Activated gamma-delta T cell treated with Interleukin-2 at 50 U/mL for 16 hours (primary cell): ENCODE measurements around the gene CCDC85B.
A peak's percentile ranks its signal among the peaks of the same experiment; 100 is the strongest.
"Not testable (repeated sequence)": the region's sequence is repeated elsewhere in the genome, so short reads cannot be mapped to it uniquely, and the experiment has no call there.

Source experiments
- DNase-seq: peaks from one replicate; pipeline ENCODE4 v3.0.0-alpha.2; 2020

Gene CCDC85B

DNA sequence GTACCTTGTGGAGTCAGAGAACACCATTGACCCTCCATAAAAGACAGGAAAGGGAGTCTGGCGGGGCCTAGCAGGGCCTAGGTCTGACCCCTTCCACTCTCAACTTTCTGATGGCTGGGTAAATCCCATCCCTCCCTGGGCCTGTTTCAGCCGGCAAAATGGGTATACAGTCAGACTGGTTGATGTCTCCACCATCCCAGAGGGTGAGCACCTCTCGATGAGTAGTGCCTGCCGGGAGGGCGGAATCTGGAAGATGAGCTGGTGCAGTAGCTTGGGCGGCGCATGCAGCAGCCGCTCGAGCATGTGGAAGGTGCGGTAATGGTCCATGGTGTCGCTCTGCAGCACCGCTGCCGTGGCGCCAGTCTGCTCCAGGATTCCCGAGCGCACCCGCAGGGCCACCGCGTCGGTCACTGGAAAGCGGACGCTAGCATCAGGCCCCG lies 2.7 kb upstream of the CCDC85B start:
- DNase-seq, result no peak

GRCh38 chr11:65888163-65888814 lies 2.2 kb upstream of the CCDC85B start, which contains the start of gene FIBP:
TSS of gene FIBP (minus strand) at chr11:65888471. CDS start at chr11:65888418, 53 bp downstream.
- DNase-seq, result peak; percentile 96

- no peak for DNase-seq
Observed at GRCh38 chr11:65891219-65892136, 1.0 kb downstream of the CCDC85B start.

DNA sequence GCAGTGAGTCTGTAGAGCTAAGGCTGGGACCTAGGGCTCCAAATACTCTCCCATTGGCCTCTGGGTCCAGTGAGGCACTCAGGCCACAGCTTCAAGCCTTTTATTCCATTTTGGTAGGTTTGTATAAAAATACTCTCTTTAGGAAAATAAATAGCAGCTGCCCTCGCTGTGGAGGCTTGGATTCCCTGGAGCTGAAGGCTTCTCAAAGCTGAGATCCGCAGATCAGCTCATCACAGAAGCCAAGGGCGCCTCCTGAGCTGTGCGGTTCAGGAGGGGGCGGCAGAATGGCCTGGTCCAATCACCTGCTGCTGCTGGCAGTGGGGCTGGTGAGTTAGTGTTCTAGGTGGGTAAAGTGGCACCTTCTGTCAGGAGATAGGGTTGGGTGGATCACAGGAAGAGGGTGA lies 1.7 kb downstream of the CCDC85B start:
- not testable (repeated sequence) for DNase-seq

DNA sequence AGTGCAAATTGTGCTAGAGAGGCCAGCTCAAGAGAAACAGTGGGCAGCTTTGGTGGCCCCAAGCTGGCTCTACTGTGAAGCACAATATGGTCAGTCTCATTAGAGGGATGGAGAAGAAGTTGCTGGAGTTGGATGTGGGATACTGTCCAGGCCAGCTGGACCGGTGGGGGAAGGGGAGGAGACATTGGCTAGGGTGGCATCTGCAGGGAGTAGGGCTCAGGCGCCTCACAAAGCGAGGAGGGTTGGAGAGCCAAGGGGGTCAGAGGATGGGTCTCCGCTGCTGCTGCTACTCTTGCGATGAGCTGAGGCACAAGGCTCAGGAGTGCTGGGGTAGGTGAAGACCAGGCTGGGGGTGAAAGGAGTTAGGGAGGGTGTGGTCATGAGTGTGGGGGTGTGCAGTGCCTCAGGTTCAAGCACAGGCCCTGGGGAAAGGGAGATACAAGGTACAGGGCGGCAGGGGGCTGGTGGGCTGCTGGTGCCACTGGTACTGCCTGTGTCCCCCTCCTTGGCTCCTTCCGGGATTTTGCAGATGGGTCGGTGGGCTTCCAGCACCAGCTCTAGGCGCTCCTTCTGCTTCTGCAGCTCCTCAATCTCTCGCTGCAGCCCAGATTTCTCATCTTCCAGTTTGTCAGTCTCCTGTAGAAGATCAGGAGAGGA lies 2.3 kb downstream of the CCDC85B start:
- no peak for DNase-seq

DNA sequence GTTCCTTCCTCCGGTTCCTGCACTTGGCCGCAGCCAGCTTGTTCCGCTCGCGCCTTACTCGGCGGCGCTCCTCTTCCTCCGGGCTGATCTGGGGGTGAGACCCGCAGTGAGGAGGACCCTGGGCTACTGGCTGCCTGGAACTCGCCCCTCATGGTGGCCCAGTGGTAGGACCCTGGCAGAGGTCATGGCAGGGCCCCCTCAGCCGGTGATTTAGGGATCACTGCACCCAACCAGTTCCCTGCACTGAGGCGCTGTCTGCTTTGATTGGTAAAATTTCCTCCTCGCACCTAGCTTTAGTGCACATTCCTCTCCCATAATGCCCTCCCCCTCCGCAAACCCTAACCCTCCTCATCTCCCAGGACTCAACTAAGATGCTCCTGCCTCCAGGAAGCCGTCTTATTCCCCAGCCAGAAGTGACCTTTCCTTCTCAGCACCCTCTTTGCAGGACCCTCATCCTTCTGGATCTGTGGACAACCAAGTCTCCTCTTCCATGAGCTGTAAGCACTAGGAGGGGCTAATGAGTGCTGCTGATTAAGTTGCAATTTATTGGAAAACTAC lies 3.6 kb downstream of the CCDC85B start:
- peak; percentile 43 for DNase-seq

GRCh38 chr11:65895482-65895981 lies 5.1 kb downstream of the CCDC85B start:
- DNase-seq, result no peak

DNA sequence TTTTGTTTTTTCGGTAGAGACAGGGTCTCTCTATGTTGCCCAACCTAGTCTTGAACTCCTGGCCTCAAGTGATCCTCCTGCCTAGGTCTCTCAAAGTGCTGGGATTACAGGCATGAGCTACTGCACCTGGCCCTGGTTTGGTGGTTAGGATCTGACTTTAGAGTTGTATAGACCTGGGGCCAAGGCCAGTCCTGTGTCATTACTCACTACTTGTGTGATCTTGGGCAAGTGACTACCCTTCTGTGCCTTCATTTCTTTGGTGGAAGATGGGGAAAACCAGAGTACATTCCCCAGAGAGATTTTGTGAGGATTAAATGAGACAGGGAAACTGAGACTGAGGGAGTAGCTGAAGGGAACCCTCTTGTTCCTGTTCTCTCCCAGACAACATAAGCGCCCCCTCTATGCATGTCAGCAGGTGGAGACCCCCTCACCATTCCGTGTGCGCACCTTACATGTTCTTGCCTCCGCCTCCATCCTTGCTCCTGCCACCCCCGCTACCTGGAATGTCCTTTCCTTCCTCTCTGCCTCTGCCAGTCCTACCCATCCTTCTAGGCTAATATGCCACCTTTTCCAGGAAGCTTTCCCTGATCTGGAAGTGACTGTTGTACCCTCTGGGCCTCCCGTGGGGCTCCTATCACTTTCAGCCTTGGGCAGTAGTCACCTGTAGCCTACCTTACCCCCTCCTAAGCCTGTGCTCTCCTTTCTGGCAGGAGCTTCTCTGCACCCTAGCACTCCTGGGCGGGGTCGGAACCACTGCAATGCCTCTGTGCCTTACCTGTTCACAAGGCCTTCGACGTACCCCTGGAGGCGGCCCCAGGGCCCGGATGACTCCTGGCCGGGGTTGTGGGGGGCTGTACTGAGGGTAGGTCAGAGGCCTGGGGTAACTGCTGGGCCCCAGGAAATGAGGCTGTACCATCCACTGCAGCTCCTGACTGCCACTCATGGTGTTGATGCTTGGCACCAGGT lies 5.8 kb downstream of the CCDC85B start:
- no peak for DNase-seq

DNA sequence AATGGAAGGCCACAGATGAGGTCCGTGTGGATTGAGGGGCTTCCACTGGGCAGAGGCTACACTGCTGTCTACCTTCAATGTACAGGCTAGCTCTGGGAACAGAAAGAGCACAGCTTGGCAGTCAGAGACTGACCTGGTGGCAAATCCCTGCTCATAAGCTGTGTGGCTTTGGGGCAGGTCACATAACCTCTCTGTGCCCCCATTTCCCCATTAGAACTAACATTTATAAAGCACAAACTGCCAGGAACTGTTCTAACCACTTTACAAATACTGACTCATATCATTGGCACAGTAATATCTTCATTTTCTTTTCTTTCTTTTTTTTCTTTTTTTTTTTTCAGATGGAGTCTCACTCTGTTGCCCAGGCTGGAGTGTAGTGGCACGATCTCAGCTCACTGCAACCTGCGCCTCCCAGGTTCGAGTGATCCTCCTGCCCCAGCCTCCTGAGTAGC lies 6.6 kb downstream of the CCDC85B start:
- no peak for DNase-seq

DNA sequence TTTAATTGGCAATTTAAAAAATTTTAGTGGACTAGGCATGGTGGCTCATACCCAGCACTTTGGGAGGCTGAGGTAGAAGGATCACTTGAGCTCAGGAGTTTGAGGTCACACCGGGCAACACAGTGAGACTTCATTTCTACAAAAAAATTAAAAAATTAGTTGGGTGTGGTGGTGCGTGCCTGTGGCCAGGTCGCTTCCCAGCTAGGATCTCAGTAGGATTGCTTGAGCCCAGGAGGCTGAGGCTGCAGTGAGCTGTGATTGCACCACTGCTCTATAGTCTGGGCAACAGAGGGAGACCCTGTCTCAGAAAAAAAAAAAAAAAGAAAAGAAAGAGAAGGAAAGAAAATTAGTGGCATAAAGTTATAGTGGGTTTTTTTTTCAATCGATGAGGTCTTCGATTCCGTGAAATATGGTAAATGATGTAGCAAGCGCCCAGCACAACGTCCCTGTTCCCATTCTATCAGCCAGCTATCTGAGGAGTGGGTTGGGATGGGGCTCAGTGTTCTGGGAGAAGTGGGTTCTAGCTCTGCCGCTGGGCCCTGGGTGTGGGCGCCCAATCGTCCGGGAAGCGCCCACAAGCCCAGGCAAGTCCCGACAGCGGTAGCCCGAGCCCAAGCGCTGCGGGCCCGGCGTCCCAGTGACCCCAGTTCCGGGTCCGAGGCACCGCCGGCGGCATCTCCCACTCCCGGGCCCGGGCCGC lies 8.3 kb downstream of the CCDC85B start:
- no peak for DNase-seq

- DNase-seq, result peak; percentile 59
Observed at GRCh38 chr11:65899356-65900124, 9.1 kb downstream of the CCDC85B start.

DNA sequence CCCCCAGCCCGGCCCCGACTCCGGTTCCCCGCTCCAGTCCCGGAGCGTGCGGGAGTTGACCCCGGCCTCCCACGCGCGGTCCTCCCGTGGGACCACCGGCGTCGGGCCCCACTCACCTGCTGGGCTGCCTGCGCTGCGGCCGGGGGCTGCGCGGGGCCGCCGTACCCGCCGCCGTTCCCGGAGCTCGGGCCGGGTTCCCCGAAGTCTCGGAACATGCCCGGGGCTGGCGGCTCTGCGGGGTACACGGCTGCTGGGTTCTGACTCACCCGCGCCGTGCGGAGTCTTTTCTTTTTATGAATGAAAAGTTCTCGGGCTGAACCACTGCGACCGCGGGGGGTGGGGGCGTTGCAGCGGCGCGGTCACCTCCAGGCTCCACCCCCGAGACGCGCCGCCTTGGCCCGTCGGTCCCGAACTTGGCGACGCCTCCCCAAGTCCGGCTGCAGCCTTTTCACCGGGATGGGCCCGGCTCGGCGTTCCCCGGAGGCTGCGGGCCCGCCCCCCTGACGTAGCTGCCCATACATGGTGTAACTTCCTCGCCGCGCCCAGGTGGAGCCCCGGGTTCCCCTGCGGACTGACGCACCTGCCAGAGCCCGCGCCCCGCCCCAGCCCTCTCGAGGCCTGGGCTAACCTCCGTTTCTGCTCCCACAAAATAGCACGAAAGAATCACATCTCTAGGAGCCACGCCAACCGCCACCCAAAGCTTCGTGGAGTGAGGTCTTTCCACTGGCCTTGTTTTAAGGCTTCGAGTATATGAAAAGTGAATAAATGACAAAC lies 9.8 kb downstream of the CCDC85B start, which contains the start of gene FOSL1:
Gene FOSL1, minus strand, starts transcription at position 264 of the 774 bp plus-strand sequence. Its CDS starts 49 bp downstream, at position 215.
- peak; percentile 86 for DNase-seq

- no peak for DNase-seq
Observed at GRCh38 chr11:65900899-65901180, 10.4 kb downstream of the CCDC85B start.

GRCh38 chr11:65903068-65903481 lies 12.6 kb downstream of the CCDC85B start:
- DNase-seq, result no peak

GRCh38 chr11:65903715-65904114 lies 13.2 kb downstream of the CCDC85B start:
- DNase-seq, result no peak

DNA sequence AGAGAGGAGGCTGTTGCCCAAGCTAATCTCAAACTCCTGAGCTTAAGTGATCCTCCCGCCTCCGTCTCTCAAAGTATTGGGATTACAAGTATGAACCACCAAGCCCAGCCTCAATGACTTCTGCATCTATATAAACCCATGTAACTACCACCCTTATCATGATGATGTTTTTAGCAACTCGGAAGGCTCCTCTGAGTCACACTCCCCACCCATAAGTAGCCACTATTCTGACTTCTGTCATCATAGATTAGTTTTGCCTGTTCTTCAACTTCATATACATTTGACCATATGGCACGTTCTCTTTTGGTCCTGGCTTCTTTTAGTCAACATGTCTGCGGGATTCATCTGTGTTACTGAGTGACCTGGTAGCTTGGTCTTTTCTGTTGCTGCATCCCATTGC lies 16.1 kb downstream of the CCDC85B start:
- DNase-seq, result no peak

DNA sequence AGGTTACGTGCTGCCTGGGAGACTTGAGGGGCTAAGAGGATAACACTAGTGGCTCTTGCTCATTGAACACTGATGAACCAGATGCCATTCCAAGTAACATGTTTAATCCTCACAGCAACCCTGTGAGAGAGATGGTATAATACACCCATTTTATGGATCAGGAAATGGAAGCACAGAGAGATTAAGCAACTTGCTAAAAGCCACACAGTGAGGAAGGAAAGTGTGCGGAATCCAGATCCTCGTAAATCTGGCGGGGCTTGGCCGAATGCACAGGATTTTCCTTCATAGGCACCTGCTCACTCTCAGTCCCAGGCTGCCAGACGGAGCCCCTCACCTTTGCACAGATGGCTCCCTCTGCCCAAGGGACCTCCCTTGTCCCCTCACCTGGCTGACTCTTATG lies 17.4 kb downstream of the CCDC85B start:
- no peak for DNase-seq

- no peak for DNase-seq
Observed at GRCh38 chr11:65911682-65912568, 21.5 kb downstream of the CCDC85B start.
